ENCODE measurements around the gene ATF6.

The ATF6 gene

GRCh38 chr1:161988413-161988812 is 222.3 kb downstream of the ATF6 start:
- in situ Hi-C loops (cut with HindIII; ENCODE audit: low sequenced_read_pairs), result no loop called here
- no peak for TF ChIP-seq CTCF (IDR thresholded peaks at IDR 0.05; ENCODE audit: low read depth, low read length)
- no peak overlapping the region for H3K4me3 ChIP-seq (ENCODE audit: low read depth, low read length)
- no peak for DNase-seq (ENCODE audit: low read depth, low spot score)

GRCh38 chr1:161989108-161989507 is 223.0 kb downstream of the ATF6 start:
- in situ Hi-C loops (cut with HindIII; ENCODE audit: low sequenced_read_pairs), result no loop called here
- no peak overlapping the region for H3K4me3 ChIP-seq (ENCODE audit: low read depth, low read length)
- no peak for TF ChIP-seq CTCF (IDR thresholded peaks at IDR 0.05; ENCODE audit: low read depth, low read length)
- DNase-seq (ENCODE audit: low read depth, low spot score), result no peak

- TF ChIP-seq CTCF (IDR thresholded peaks at IDR 0.05; ENCODE audit: low read depth, low read length), result no peak
- in situ Hi-C loops (cut with HindIII; ENCODE audit: low sequenced_read_pairs), result no loop called here
- DNase-seq (ENCODE audit: low read depth, low spot score), result no peak
- no peak overlapping the region for H3K4me3 ChIP-seq (ENCODE audit: low read depth, low read length)
Measured at GRCh38 chr1:161989786-161990185, 223.7 kb downstream of the ATF6 start.

GRCh38 chr1:161993576-161993975 is 227.5 kb downstream of the ATF6 start:
- in situ Hi-C loops (cut with HindIII; ENCODE audit: low sequenced_read_pairs), result no loop called here
- H3K4me3 ChIP-seq (ENCODE audit: low read depth, low read length), result no peak overlapping the region
- DNase-seq (ENCODE audit: low read depth, low spot score), result no peak
- no peak for TF ChIP-seq CTCF (IDR thresholded peaks at IDR 0.05; ENCODE audit: low read depth, low read length)

GRCh38 chr1:161994175-161994668 is 228.1 kb downstream of the ATF6 start:
- no peak overlapping the region for H3K4me3 ChIP-seq (ENCODE audit: low read depth, low read length)
- TF ChIP-seq CTCF (IDR thresholded peaks at IDR 0.05; ENCODE audit: low read depth, low read length), result no peak
- in situ Hi-C loops (cut with HindIII; ENCODE audit: low sequenced_read_pairs), result no loop called here
- DNase-seq (ENCODE audit: low read depth, low spot score), result peak; percentile 47

- TF ChIP-seq CTCF (IDR thresholded peaks at IDR 0.05; ENCODE audit: low read depth, low read length), result no peak
- no peak overlapping the region for H3K4me3 ChIP-seq (ENCODE audit: low read depth, low read length)
- DNase-seq (ENCODE audit: low read depth, low spot score), result no peak
- in situ Hi-C loops (cut with HindIII; ENCODE audit: low sequenced_read_pairs), result no loop called here
Measured at GRCh38 chr1:161997152-161997551, 231.0 kb downstream of the ATF6 start.

GRCh38 chr1:161998811-161999210 is 232.7 kb downstream of the ATF6 start:
- in situ Hi-C loops (cut with HindIII; ENCODE audit: low sequenced_read_pairs), result no loop called here
- H3K4me3 ChIP-seq (ENCODE audit: low read depth, low read length), result no peak overlapping the region

More at GRCh38 chr1:161998811-161999210, 232.7 kb downstream of the ATF6 start:
- DNase-seq (ENCODE audit: low read depth, low spot score), result no peak
- TF ChIP-seq CTCF (IDR thresholded peaks at IDR 0.05; ENCODE audit: low read depth, low read length), result no peak
